SK-N-SH (cell line): ENCODE data around the gene P2RX2. TPM values are rescaled to one million over a fixed set of nuclear protein-coding genes. Genes with fewer than 3 reads are reported as not detected.

Experiments
- CTCF ChIA-PET: fragments of 300-600, 350-600 bp; formaldehyde crosslinking; extraction: SDS; loops from one replicate; lab custom pipeline; 2021; lab: Yijun Ruan, JAX
- POLR2A ChIA-PET: fragments of 350-600 bp; sonication (Branson Sonifier 250); formaldehyde crosslinking; extraction: SDS; loops from one replicate; lab custom pipeline; 2020; ENCODE audit warnings: antibody characterized with exemption, inconsistent platforms; lab: Yijun Ruan, JAX
- DNase-seq: peaks from one replicate; pipeline ENCODE4 v3.0.0; 2012
- H2AFZ ChIP-seq: fragments of 200-600 bp; sonication (generic); 2 replicates; pipeline ENCODE4 v1.8.1; 2016; ENCODE audit warnings: antibody characterized with exemption, mild to moderate bottlenecking, low read depth
- H3F3A ChIP-seq: fragments of 200-600 bp; sonication (generic); replicated peaks from 2 replicates; pipeline ENCODE3; 2016; ENCODE audit warnings: antibody characterized with exemption, mild to moderate bottlenecking; ENCODE audit not compliant: insufficient read depth
- H3K27ac ChIP-seq, 2 experiments: fragments of 200-500 bp in 1 of 2; fragments of 200-600 bp in 1 of 2; sonication (Bioruptor generic) in 1 of 2; sonication (generic), shearing (Covaris generic) in 1 of 2; 2 replicates each; pipeline versions ENCODE4 v1.5.1 to v1.6.1; 2014 to 2016; ENCODE audit warnings: low read depth in 2 of 2, inconsistent platforms in 1 of 2, low read length in 1 of 2, mild to moderate bottlenecking in 1 of 2, mixed read lengths in 1 of 2
- H3K27me3 ChIP-seq: fragments of 200-600 bp; sonication (generic), shearing (Covaris generic); 2 replicates; pipeline ENCODE4 v1.6.1; 2016; ENCODE audit warnings: mixed run types; ENCODE audit not compliant: insufficient read depth
- H3K36me3 ChIP-seq, 2 experiments: fragments of 200-500 bp in 1 of 2; fragments of 200-600 bp in 1 of 2; sonication (Bioruptor generic) in 1 of 2; sonication (generic) in 1 of 2; replicated peaks in 1 of 2; 2 replicates each; pipeline versions ENCODE3 to v1.5.1; 2014 to 2016; ENCODE audit warnings: low read length in 1 of 2, mild to moderate bottlenecking in 1 of 2; ENCODE audit not compliant: insufficient read depth in 2 of 2, control insufficient read depth in 1 of 2
- H3K4me1 ChIP-seq, 2 experiments: fragments of 200-500 bp in 1 of 2; fragments of 200-600 bp in 1 of 2; sonication (Bioruptor generic) in 1 of 2; sonication (generic), shearing (Covaris generic) in 1 of 2; 2 replicates each; pipeline versions ENCODE4 v1.5.1 to v1.6.1; 2014 to 2016; ENCODE audit warnings: low read depth in 1 of 2, low read length in 1 of 2, mixed run types in 1 of 2; ENCODE audit not compliant: insufficient read depth in 2 of 2, control insufficient read depth in 1 of 2
- H3K4me2 ChIP-seq: fragments of 200-600 bp; sonication (generic), shearing (Covaris generic); 2 replicates; pipeline ENCODE4 v1.6.1; 2017; ENCODE audit warnings: mixed run types
- H3K4me3 ChIP-seq, 2 experiments: fragments of 200-500 bp in 1 of 2; fragments of 200-600 bp in 1 of 2; sonication (Bioruptor generic) in 1 of 2; sonication (generic), shearing (Covaris generic) in 1 of 2; 2 replicates each; pipeline versions ENCODE4 v1.5.1 to v1.8.1; 2014 to 2016; ENCODE audit warnings: low read depth in 2 of 2, inconsistent platforms in 1 of 2, low read length in 1 of 2, mild to moderate bottlenecking in 1 of 2, mixed read lengths in 1 of 2, moderate library complexity in 1 of 2
- H3K79me2 ChIP-seq: fragments of 200-600 bp; sonication (generic); 2 replicates; pipeline ENCODE4 v1.8.1; 2017; ENCODE audit warnings: mild to moderate bottlenecking; ENCODE audit not compliant: insufficient read depth
- H3K9ac ChIP-seq: fragments of 200-600 bp; sonication (generic); 2 replicates; pipeline ENCODE4 v1.6.1; 2017; ENCODE audit warnings: mixed run types
- H3K9me2 ChIP-seq: fragments of 200-600 bp; sonication (generic); 2 replicates; pipeline ENCODE4 v1.6.1; 2017; ENCODE audit warnings: mixed run types
- H3K9me3 ChIP-seq: fragments of 200-600 bp; sonication (generic); 2 replicates; pipeline ENCODE4 v1.6.1; 2017; ENCODE audit warnings: mixed run types, mild to moderate bottlenecking, moderate library complexity
- H4K20me1 ChIP-seq: fragments of 200-600 bp; sonication (generic); 2 replicates; pipeline ENCODE4 v1.6.1; 2017; ENCODE audit warnings: mild to moderate bottlenecking, mixed run types; ENCODE audit not compliant: insufficient read depth
- EZH2phosphoT487 ChIP-seq: fragments of 200-600 bp; sonication (generic); IDR thresholded peaks from 2 replicates; pipeline ENCODE4 v1.6.1; 2017; ENCODE audit warnings: low read depth, mixed run types, mild to moderate bottlenecking, antibody characterized with exemption, moderate library complexity, borderline replicate concordance
- FOXM1 ChIP-seq: IDR thresholded peaks from 2 replicates; pipeline ENCODE4 v1.4.0; 2012; ENCODE audit warnings: low read depth, mild to moderate bottlenecking
- GABPA ChIP-seq: IDR thresholded peaks from 2 replicates; pipeline ENCODE4 v1.4.0; 2012; ENCODE audit warnings: low read depth, mild to moderate bottlenecking
- GATA2 ChIP-seq: sonication (generic); formaldehyde crosslinking; IDR thresholded peaks from 2 replicates; pipeline ENCODE4 v1.5.0; 2020; ENCODE audit warnings: mild to moderate bottlenecking, missing genetic modification reagents
- IRF3 ChIP-seq: fragments of 150-350 bp; IDR thresholded peaks from 2 replicates; pipeline ENCODE4 v1.6.1; 2016; ENCODE audit warnings: mild to moderate bottlenecking, low read depth, low read length
- MEF2A ChIP-seq: IDR thresholded peaks from 2 replicates; pipeline ENCODE4 v1.4.0; 2012; ENCODE audit warnings: low read depth, borderline replicate concordance
- MXI1 ChIP-seq: IDR thresholded peaks from 2 replicates; pipeline ENCODE4 v1.6.1; 2012; ENCODE audit warnings: mild to moderate bottlenecking, low read depth, low read length, improper control_type of control experiment
- NFIC ChIP-seq: IDR thresholded peaks from 2 replicates; pipeline ENCODE4 v1.4.0; 2012; ENCODE audit warnings: borderline replicate concordance
- NRF1 ChIP-seq: IDR thresholded peaks from 2 replicates; pipeline ENCODE4 v1.6.1; 2012; ENCODE audit warnings: low read depth, mild to moderate bottlenecking, low read length
- POLR2AphosphoS5 ChIP-seq: IDR thresholded peaks from 2 replicates; pipeline ENCODE4 v1.6.1; 2012; ENCODE audit warnings: low read depth, low read length
- RFX5 ChIP-seq: IDR thresholded peaks from 2 replicates; pipeline ENCODE4 v1.6.1; 2012; ENCODE audit warnings: mild to moderate bottlenecking, improper control_type of control experiment, low read length
- RXRA ChIP-seq: IDR thresholded peaks from 2 replicates; pipeline ENCODE4 v1.4.0; 2012; ENCODE audit warnings: low read depth, mild to moderate bottlenecking, borderline replicate concordance
- SIN3A ChIP-seq: IDR thresholded peaks from 2 replicates; pipeline ENCODE4 v1.6.1; 2012; ENCODE audit warnings: low read depth, mild to moderate bottlenecking, low read length, moderate library complexity, borderline replicate concordance
- SMC3 ChIP-seq: IDR thresholded peaks from 2 replicates; pipeline ENCODE4 v1.6.1; 2012; ENCODE audit warnings: low read depth, low read length, improper control_type of control experiment
- TAF1 ChIP-seq: IDR thresholded peaks from 2 replicates; pipeline ENCODE4 v1.6.1; 2012; ENCODE audit warnings: low read depth, mild to moderate bottlenecking, low read length, moderate library complexity, borderline replicate concordance
- TCF12 ChIP-seq: IDR thresholded peaks from 2 replicates; pipeline ENCODE4 v1.4.0; 2012
- USF2 ChIP-seq: fragments of 150-350 bp; IDR thresholded peaks from 2 replicates; pipeline ENCODE4 v1.6.1; 2017; ENCODE audit warnings: antibody characterized with exemption, low read length, low read depth, borderline replicate concordance
- ZBTB33 ChIP-seq: IDR thresholded peaks from 2 replicates; pipeline ENCODE4 v1.4.0; 2012; ENCODE audit warnings: low read depth, borderline replicate concordance
- WGBS: methylation state at CpG from one replicate; pipeline ENCODE4 v1.1.6; 2017; ENCODE audit warnings: low lambda C conversion rate; 5-methylcytosine and 5-hydroxymethylcytosine counted together
- polyA plus RNA-seq, 3 experiments: library from polyadenylated mRNA; depleted of rRNA; stranded (reverse); fragments of >200 nt; gene quantifications; 2 replicates each; pipeline ENCODE4 v1.2.3, GENCODE V29; 2012
- TF ChIP-seq, protein P1 (sequence below): IDR thresholded peaks from 2 replicates; pipeline ENCODE4; 2012
- TF ChIP-seq, protein P2 (sequence below): IDR thresholded peaks from 2 replicates; pipeline ENCODE4 v1.4.0; 2012; ENCODE audit warnings: low read depth

The P2RX2 gene
- polyA plus RNA-seq, 1 of the 3 experiments (the other 2 are of a cell fraction) = 0.03 TPM

DNA sequence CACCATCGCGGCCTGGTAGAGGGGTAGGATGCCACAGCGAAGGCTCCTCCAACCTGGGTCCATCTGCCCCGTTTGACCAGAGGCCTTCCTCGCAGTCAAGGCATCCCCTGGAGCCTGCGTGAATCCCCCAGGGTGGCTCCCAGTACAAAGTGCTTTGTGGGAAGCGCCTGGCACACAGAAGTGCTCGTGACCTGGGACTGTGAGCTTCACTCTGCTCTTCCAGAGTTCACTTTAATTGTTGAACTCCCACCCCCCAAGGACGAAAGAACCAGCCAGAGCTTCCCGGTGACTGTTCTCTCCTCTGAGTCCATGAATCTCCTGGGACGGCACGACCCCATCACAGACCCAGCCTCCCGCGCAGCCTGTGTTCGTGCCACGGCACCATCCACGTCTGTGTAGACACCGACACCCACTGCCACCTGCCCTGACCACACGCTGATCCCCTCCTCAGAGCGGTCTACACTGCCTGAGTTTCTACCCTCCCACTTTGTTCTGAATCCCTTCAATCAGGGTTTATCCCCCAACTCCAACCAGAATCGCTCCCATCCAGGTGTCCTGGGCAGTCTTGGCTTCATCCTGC, 15.9 kb downstream of the P2RX2 start:
- ChIA-PET POLR2A (no interaction called here), CTCF (no interaction called here)
- Histone ChIP-seq H3K79me2 (no peaks in the 10 kb centered on the region), H2AFZ (no peak overlapping the region), H3K4me3 (no peak overlapping the region), H3K4me1 (no peaks in the 10 kb centered on the region), H3K9me3 (no peaks in the 10 kb centered on the region), H4K20me1 (no peaks in the 10 kb centered on the region), H3K4me2 (no peak overlapping the region), H3K9ac (no peak overlapping the region), H3F3A (no peaks in the 10 kb centered on the region), H3K36me3 (peaks cover 0 to 33% of the 10 kb centered on the region in 2 experiments), H3K27ac (no peak overlapping the region), H3K9me2 (no peaks in the 10 kb centered on the region), H3K27me3 (no peaks in the 10 kb centered on the region)
- no peak for TF ChIP-seq NRF1
- no peak for DNase-seq
- WGBS = 97% methylated on average over 20 of the region's 21 CpGs

- Histone ChIP-seq H3K27ac (no peak overlapping the region), H3K9ac (no peak overlapping the region), H3K4me3 (no peak overlapping the region), H3K36me3 (peaks cover 0 to 29% of the 10 kb centered on the region in 2 experiments), H3K79me2 (no peaks in the 10 kb centered on the region), H4K20me1 (no peaks in the 10 kb centered on the region), H2AFZ (no peak overlapping the region), H3K9me3 (no peaks in the 10 kb centered on the region), H3K4me2 (no peak overlapping the region), H3K27me3 (no peaks in the 10 kb centered on the region), H3K9me2 (no peaks in the 10 kb centered on the region), H3K4me1 (no peaks in the 10 kb centered on the region), H3F3A (no peaks in the 10 kb centered on the region)
- no peak for DNase-seq
- CTCF ChIA-PET = interaction anchor here (0.8 to 1.0 kb wide), 2 partner anchors 22 to 24 kb away, joined by 3 read pairs; no protein-coding TSS in a partner anchor
- WGBS = 91% methylated on average over 22 of the region's 29 CpGs
- no peak for TF ChIP-seq POLR2AphosphoS5
- TF ChIP-seq SIN3A = no peak
- TF ChIP-seq IRF3 = no peak
- TF ChIP-seq TCF12 = no peak
- TF ChIP-seq MXI1 = no peak
- TF ChIP-seq, protein P1, sequence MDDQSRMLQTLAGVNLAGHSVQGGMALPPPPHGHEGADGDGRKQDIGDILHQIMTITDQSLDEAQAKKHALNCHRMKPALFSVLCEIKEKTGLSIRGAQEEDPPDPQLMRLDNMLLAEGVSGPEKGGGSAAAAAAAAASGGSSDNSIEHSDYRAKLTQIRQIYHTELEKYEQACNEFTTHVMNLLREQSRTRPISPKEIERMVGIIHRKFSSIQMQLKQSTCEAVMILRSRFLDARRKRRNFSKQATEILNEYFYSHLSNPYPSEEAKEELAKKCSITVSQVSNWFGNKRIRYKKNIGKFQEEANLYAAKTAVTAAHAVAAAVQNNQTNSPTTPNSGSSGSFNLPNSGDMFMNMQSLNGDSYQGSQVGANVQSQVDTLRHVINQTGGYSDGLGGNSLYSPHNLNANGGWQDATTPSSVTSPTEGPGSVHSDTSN = no peak
- no peak for TF ChIP-seq TAF1
- no peak for TF ChIP-seq FOXM1
- no peak for TF ChIP-seq RFX5
- no peak for TF ChIP-seq RXRA
- no peak for TF ChIP-seq GABPA
- TF ChIP-seq, protein P2, sequence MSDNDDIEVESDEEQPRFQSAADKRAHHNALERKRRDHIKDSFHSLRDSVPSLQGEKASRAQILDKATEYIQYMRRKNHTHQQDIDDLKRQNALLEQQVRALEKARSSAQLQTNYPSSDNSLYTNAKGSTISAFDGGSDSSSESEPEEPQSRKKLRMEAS = no peak
- TF ChIP-seq ZBTB33 = no peak
- no peak for TF ChIP-seq NFIC
- TF ChIP-seq USF2 = no peak
- no peak for TF ChIP-seq MEF2A
- no peak for TF ChIP-seq SMC3
- no peak for TF ChIP-seq GATA2 (CRISPR knock-in tag)
- TF ChIP-seq EZH2phosphoT487 = no peak
- POLR2A ChIA-PET = no interaction called here
Measured at GRCh38 chr12:132635076-132635955, 16.7 kb downstream of the P2RX2 start.
